AG04450 (cell line): ENCODE measurements around the gene CCDC190. TPM values are rescaled to one million over a fixed set of nuclear protein-coding genes. Genes with fewer than 3 reads are reported as not detected.
"Not testable (repeated sequence)": the region's sequence is repeated elsewhere in the genome, so short reads cannot be mapped to it uniquely, and the experiment has no call there.

ENCODE experiments used
- CTCF ChIA-PET: fragments of 300-600, 350-600 bp; formaldehyde crosslinking; extraction: SDS; loops from one replicate; lab custom pipeline; 2022; ENCODE audit warnings: antibody characterized with exemption, inconsistent platforms; lab: Charles Lee
- POLR2A ChIA-PET: fragments of 350-600 bp; formaldehyde crosslinking; extraction: SDS; loops from one replicate; lab custom pipeline; 2021; ENCODE audit warnings: antibody characterized with exemption, inconsistent platforms; lab: Yijun Ruan, JAX
- DNase-seq: peaks from one replicate; pipeline ENCODE4 v3.0.0-alpha.2; 2011; ENCODE audit warnings: low read depth, low spot score
- H3K27ac ChIP-seq: one replicate; pipeline ENCODE4 v1.5.1; 2012; ENCODE audit warnings: low read depth, low read length, control low read depth
- H3K27me3 ChIP-seq: one replicate; pipeline ENCODE4 v1.6.0; 2012; ENCODE audit warnings: low read length; ENCODE audit not compliant: control insufficient read depth, insufficient read depth
- H3K4me3 ChIP-seq: 2 replicates; pipeline ENCODE4 v1.5.1; 2011; ENCODE audit warnings: mild to moderate bottlenecking, low read depth, low read length, control low read depth
- H3K9me3 ChIP-seq: 2 replicates; pipeline ENCODE4 v1.5.1; 2012; ENCODE audit warnings: low read length; ENCODE audit not compliant: control insufficient read depth, insufficient read depth
- polyA plus RNA-seq: library from polyadenylated mRNA; depleted of rRNA; stranded (reverse); fragments of >200 nt; gene quantifications from 2 replicates; pipeline ENCODE4 v1.2.3, GENCODE V29; 2011; rRNA removed
- TF ChIP-seq, protein P1 (sequence below): IDR thresholded peaks from 2 replicates; pipeline ENCODE4 v1.5.1; 2011; ENCODE audit warnings: low read depth, low read length, control low read depth, inconsistent platforms

The CCDC190 gene
- polyA plus RNA-seq, 1 experiment = not detected

DNA sequence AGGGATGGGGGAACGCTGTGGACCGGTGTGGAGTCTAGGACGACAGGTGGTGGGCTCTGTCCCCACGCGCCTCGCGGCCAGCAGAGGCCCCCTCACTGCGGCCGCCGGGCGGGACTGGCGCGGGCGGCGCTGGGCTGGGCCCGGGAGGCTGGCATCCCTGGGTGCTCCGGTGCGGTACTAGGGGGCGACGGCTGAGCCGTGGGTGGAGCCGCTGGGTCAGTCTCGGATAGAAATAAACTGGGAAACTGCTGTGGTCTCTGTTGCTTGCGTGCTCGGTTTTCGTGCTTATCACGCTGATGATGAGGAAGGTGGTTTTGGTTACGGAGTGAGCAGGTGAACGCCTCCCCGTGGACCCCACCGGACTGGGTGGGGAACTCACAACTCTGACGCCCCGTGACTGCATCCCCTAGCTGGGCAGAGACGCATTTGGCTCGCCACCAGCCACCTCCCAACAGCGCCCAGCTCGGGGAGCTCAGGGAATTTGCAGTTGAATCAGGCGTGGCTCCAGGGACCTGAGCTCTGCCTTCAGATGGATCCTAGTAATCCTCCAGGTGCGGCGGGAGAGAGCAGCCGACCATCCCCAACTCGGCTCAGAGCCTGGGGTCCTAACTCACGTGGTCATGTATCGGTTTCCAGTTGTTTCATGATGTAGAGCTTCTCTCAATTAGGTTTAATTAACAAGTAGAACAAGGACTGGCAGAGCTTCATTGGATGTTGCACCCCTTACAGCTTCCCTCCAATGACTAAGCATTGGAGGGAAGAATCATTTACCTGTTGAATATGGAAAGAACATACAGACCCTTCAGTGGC lies 38.4 kb downstream of the CCDC190 start:
- ChIA-PET POLR2A (interaction anchor here (0.7 kb wide), 1 partner anchor 189 kb away, joined by 8 read pairs; no protein-coding TSS in a partner anchor), CTCF (interaction anchor here (0.7 to 0.8 kb wide), 2 partner anchors 26 to 246 kb away, joined by 3 to 4 read pairs; partner anchors contain the start of gene RGS4)
- Histone ChIP-seq H3K4me3 (peak overlapping the region; percentile 62), H3K27ac (no peak overlapping the region), H3K27me3 (peaks cover 2% of the 10 kb centered on the region), H3K9me3 (no peaks in the 10 kb centered on the region)
- TF ChIP-seq, protein P1, sequence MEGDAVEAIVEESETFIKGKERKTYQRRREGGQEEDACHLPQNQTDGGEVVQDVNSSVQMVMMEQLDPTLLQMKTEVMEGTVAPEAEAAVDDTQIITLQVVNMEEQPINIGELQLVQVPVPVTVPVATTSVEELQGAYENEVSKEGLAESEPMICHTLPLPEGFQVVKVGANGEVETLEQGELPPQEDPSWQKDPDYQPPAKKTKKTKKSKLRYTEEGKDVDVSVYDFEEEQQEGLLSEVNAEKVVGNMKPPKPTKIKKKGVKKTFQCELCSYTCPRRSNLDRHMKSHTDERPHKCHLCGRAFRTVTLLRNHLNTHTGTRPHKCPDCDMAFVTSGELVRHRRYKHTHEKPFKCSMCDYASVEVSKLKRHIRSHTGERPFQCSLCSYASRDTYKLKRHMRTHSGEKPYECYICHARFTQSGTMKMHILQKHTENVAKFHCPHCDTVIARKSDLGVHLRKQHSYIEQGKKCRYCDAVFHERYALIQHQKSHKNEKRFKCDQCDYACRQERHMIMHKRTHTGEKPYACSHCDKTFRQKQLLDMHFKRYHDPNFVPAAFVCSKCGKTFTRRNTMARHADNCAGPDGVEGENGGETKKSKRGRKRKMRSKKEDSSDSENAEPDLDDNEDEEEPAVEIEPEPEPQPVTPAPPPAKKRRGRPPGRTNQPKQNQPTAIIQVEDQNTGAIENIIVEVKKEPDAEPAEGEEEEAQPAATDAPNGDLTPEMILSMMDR = no peak
- no peak for DNase-seq

DNA sequence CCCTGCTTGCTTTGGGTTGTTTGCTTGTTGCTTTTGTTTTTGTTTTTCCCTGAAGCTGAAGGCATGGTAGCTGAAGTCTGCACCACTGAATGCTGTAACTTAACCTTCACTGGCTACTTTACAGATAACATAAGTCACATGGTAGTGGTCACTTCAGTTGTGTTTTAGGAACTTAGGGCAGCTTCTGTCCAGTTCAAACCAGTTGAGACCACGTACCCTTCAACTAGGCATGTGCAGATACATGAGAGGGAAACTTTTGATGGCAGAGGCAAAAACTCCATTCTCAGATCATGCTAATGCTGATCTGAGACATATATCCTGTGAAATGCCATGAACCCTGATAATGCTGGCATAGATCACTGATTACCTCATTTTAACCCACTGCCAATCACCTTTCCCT lies 42.3 kb downstream of the CCDC190 start:
- H3K27ac ChIP-seq, POLR2A ChIA-PET, H3K27me3 ChIP-seq, H3K9me3 ChIP-seq, H3K4me3 ChIP-seq, CTCF ChIA-PET, DNase-seq: not testable (repeated sequence)

DNA sequence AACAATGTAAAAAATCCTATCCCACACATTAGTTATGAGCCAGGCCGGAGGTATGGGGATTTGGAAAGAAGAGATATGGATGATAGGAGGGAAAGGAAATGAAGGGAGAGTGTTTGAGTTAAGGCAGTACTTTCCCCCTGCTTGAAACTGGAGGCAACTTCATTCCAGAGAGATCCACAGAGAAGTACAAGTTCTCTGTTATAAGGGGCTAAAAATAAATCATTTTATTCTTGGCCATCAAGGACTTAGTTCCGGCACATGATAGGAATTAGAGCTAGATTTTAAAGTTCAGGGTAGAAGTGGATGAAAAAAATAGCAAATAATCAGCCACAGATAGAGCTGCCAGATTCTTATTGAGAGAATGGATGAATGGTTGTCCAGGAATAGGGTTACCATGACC lies 42.8 kb downstream of the CCDC190 start:
- H3K9me3 ChIP-seq, POLR2A ChIA-PET, DNase-seq, H3K4me3 ChIP-seq, CTCF ChIA-PET, H3K27me3 ChIP-seq, H3K27ac ChIP-seq: not testable (repeated sequence)

DNA sequence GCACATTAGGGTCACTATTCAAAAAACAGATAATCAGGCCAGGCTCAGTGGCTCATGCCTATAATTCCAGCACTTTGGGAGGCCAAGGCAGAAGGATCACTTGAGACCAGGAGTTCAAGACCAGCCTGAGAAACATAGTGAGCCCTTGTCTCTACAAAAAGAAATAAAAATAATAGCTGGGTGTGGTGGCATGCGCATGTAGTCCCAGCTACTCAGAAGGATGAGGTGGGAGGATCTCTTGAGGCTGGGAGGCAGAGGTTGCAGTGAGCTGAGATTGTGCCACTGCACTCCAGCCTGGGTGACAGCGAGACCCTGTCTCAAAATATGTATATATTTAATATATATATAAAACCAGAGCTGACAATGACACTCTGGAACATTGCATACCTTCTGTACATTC lies 48.6 kb downstream of the CCDC190 start:
- CTCF ChIA-PET, H3K4me3 ChIP-seq, POLR2A ChIA-PET, H3K27ac ChIP-seq, H3K27me3 ChIP-seq, DNase-seq, H3K9me3 ChIP-seq: not testable (repeated sequence)

- POLR2A ChIA-PET, DNase-seq, H3K27ac ChIP-seq, H3K27me3 ChIP-seq, H3K4me3 ChIP-seq, H3K9me3 ChIP-seq, CTCF ChIA-PET: not testable (repeated sequence)
Observed at GRCh38 chr1:162807503-162807902, 53.5 kb downstream of the CCDC190 start.

Other genes starting within 250 kb of the CCDC190 start
- gene DDR2, start 228.7 kb downstream of the CCDC190 start, polyA plus RNA-seq = 179 and 194 TPM in 2 replicates
- 7.9 and 10.5 TPM in 2 replicates for gene HSD17B7, start 70.5 kb downstream of the CCDC190 start, polyA plus RNA-seq
- 20.2 and 22.0 TPM in 2 replicates for gene RGS4, start 208.2 kb upstream of the CCDC190 start, polyA plus RNA-seq